ENCODE data around the gene OR4D1. TPM values are rescaled to one million over a fixed set of nuclear protein-coding genes. Genes with fewer than 3 reads are reported as not detected.

OR4D1 gene
- total and polyA plus RNA-seq, 2 of the 8 experiments (the other 6 are each of a cell fraction or from before 2014, with no cell fraction given), result 0.32 to 0.39 TPM

DNA sequence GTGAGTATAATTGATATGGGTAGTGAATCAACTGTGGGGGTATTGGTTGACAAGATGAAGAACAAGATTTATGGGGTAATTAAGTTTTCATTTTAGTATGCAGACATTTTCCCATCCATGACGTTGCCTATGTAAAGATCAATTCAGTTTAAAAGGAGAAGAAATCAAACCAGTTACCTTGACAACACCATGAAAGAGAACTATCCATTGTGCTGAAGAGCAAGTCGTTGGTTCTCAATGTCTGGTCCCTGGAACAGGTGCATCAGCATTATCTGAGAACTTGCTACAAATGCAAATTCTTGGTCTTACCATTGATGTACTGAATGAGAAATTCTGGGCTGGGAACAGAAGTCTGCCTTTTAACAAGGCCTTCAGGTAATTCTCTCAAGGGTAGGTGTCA lies 17.8 kb downstream of the OR4D1 start:
- Histone ChIP-seq H3K4ac (replicated peaks; ENCODE audit: insufficient read length, low read depth, low read length) (no peak overlapping the region), H3K9ac (replicated peaks in 1 of 4; ENCODE audit: extremely low read depth in 1 of 4, low read depth in 3 of 4, low read length in 3 of 4) (no peak overlapping the region), H2AK5ac (ENCODE audit: low read depth, low read length) (no peak overlapping the region), H2BK12ac (ENCODE audit: low read depth, low read length) (no peak overlapping the region), H2BK20ac (ENCODE audit: low read length) (no peak overlapping the region), H2AFZ (ENCODE audit: low read length) (no peak overlapping the region), H3K23me2 (ENCODE audit: low read depth, low read length) (no peaks in the 10 kb centered on the region), H3K27ac (ENCODE audit: low read depth, low read length) (no peak overlapping the region), H2BK15ac (ENCODE audit: low read length) (no peak overlapping the region), H3K36me3 (ENCODE audit: control insufficient read depth in 2 of 4, insufficient read depth in 4 of 4, low read length in 3 of 4) (no peaks in the 10 kb centered on the region), H3K56ac (replicated peaks; ENCODE audit: insufficient read length, low read depth, low read length) (no peak overlapping the region), H3K9me3 (ENCODE audit: insufficient read depth in 2 of 2, low read depth in 1 of 2, low read length in 1 of 2) (no peaks in the 10 kb centered on the region), H3K79me1 (ENCODE audit: low read depth, low read length) (no peaks in the 10 kb centered on the region), H3K27me3 (replicated peaks in 1 of 4; ENCODE audit: control insufficient read depth in 3 of 4, extremely low read depth in 1 of 4, insufficient read depth in 3 of 4, low read length in 3 of 4) (peaks cover 0 to 7% (median under 1%) of the 10 kb centered on the region in 4 experiments; a peak in 3 of 7 replicates), H2BK5ac (ENCODE audit: low read depth, low read length) (no peak overlapping the region), H3K14ac (ENCODE audit: insufficient read length) (no peak overlapping the region), H4K5ac (ENCODE audit: insufficient read length, low read depth, low read length) (no peak overlapping the region), H3K18ac (ENCODE audit: extremely low read depth, low read length) (no peak overlapping the region), H3K4me2 (ENCODE audit: insufficient read depth in 1 of 2, low read depth in 2 of 2, low read length in 2 of 2) (no peak overlapping the region), H3K23ac (ENCODE audit: insufficient read length) (no peak overlapping the region), H4K8ac (ENCODE audit: extremely low read depth, insufficient read depth, low read length) (no peak overlapping the region), H2BK120ac (replicated peaks; ENCODE audit: low read depth, low read length) (no peak overlapping the region), H3K4me3 (ENCODE audit: extremely low read depth in 1 of 4, insufficient read depth in 2 of 4, low read depth in 3 of 4, low read length in 4 of 4) (no peak overlapping the region), H4K20me1 (replicated peaks in 1 of 2; ENCODE audit: control insufficient read depth in 1 of 2, insufficient read depth in 2 of 2, low read length in 2 of 2) (no peaks in the 10 kb centered on the region), H3K4me1 (replicated peaks in 1 of 4; ENCODE audit: control insufficient read depth in 3 of 4, insufficient read depth in 4 of 4, low read length in 3 of 4) (no peaks in the 10 kb centered on the region), H3K79me2 (ENCODE audit: control insufficient read depth in 1 of 2, insufficient read depth in 2 of 2, low read length in 2 of 2) (no peaks in the 10 kb centered on the region), H4K91ac (replicated peaks; ENCODE audit: insufficient read length, low read length) (no peak overlapping the region)
- 39% methylated on average over 2 of the region's 2 CpGs; no CpG with 5 or more reads in 1 of the 2 experiments for WGBS, 2 experiments (ENCODE audit: extremely low coverage in 1 of 2, insufficient coverage in 1 of 2, insufficient read length in 1 of 2, insufficient replicate concordance in 2 of 2, low coverage in 1 of 2, low lambda C conversion rate in 2 of 2, missing lambda C conversion rate in 1 of 2)
- DNase-seq (ENCODE audit: low read depth in 1 of 2, low spot score in 2 of 2) (no peak), FAIRE-seq (no peak)
- TF ChIP-seq RAD21 (IDR thresholded peaks at IDR 0.05 in 1 of 2, conservative IDR thresholded peaks at IDR 0.05 in 1 of 2; ENCODE audit: low read depth in 2 of 2, low read length in 2 of 2) (no peak), ATF2 (IDR thresholded peaks at IDR 0.05; ENCODE audit: low read length) (no peak), SP4 (IDR thresholded peaks at IDR 0.05; ENCODE audit: low read length) (no peak), USF2 (IDR thresholded peaks at IDR 0.05; ENCODE audit: low read length) (no peak), SP1 (IDR thresholded peaks at IDR 0.05; ENCODE audit: low read depth, low read length) (no peak), CBX5 (IDR thresholded peaks at IDR 0.05; ENCODE audit: low read depth, low read length) (no peak)
- ChIA-PET CTCF (ENCODE audit: partially characterized antibody) (no interaction called here), POLR2A (ENCODE audit: partially characterized antibody) (no interaction called here)

Measured in H1 (cell line).